BLaER1 (cell line): ENCODE results near the gene ATF7.
"Not testable (repeated sequence)": the region's sequence is repeated elsewhere in the genome, so short reads cannot be mapped to it uniquely, and the experiment has no call there.

Experiments
- H3K27ac ChIP-seq: shearing (Covaris generic); formaldehyde crosslinking; 2 replicates; pipeline ENCODE4 v1.8.1; 2022
- H3K27me3 ChIP-seq: shearing (Covaris generic); formaldehyde crosslinking; 2 replicates; pipeline ENCODE4 v1.8.1; 2022
- H3K36me3 ChIP-seq: shearing (Covaris generic); formaldehyde crosslinking; 2 replicates; pipeline ENCODE4 v1.8.1; 2022
- H3K4me1 ChIP-seq: shearing (Covaris generic); formaldehyde crosslinking; 2 replicates; pipeline ENCODE4 v1.8.1; 2022
- H3K4me2 ChIP-seq: shearing (Covaris generic); formaldehyde crosslinking; 2 replicates; pipeline ENCODE4 v1.8.1; 2022
- H3K4me3 ChIP-seq: shearing (Covaris generic); formaldehyde crosslinking; 2 replicates; pipeline ENCODE4 v1.8.1; 2022
- H3K9ac ChIP-seq: shearing (Covaris generic); formaldehyde crosslinking; 2 replicates; pipeline ENCODE4 v1.8.1; 2022
- H3K9me3 ChIP-seq: shearing (Covaris generic); formaldehyde crosslinking; 2 replicates; pipeline ENCODE4 v1.8.1; 2022
- H4K20me1 ChIP-seq: shearing (Covaris generic); formaldehyde crosslinking; 2 replicates; pipeline ENCODE4 v1.8.1; 2022
- Cebpa-rat ChIP-seq: shearing (Covaris generic); IDR thresholded peaks from 2 replicates; pipeline ENCODE4 v1.8.1; 2022

The ATF7 gene

GRCh38 chr12:53659011-53659551, 32.9 kb upstream of the ATF7 start:
- H3K4me1 ChIP-seq: peaks cover 18% of the 10 kb centered on the region
- no peaks in the 10 kb centered on the region for H3K27me3 ChIP-seq
- 0 out of 2 replicates have a peak overlapping the region, but pooled peaks have one; percentile 3 for H3K27ac ChIP-seq
- no peak overlapping the region for H3K9ac ChIP-seq
- no peak overlapping the region for H3K4me3 ChIP-seq
- H3K36me3 ChIP-seq: peaks cover 32% of the 10 kb centered on the region
- H3K9me3 ChIP-seq: no peaks in the 10 kb centered on the region
- no peak for TF ChIP-seq Cebpa-rat
- no peaks in the 10 kb centered on the region for H4K20me1 ChIP-seq
- peak overlapping the region; percentile 45 for H3K4me2 ChIP-seq

DNA sequence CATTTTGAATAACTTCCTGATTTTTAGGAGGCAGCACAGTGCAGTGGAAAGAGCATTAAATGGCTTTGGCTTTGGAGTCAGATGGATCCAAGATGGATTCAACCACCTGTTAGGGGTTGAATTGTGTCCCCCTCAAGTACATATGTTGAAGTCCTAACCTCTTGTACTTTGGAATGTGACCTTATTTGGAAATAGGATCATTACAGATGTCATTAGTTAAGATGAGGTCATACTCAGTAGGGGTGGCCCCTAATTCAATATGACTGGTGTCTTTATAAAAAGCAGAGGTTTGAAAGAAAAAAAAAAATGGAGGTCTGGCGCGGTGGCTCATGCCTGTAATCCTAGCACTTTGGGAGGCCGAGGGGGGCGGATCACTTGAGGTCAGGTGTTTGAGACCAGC, 30.9 kb upstream of the ATF7 start:
- Histone ChIP-seq H3K36me3 (peaks cover 12% of the 10 kb centered on the region; the same call in 1 of the 2 replicates), H3K9me3 (no peaks in the 10 kb centered on the region), H3K4me2 (no peak overlapping the region), H3K27me3 (no peaks in the 10 kb centered on the region), H3K27ac (no peak overlapping the region), H3K9ac (no peak overlapping the region), H3K4me1 (peaks cover 18% of the 10 kb centered on the region), H3K4me3 (no peak overlapping the region), H4K20me1 (no peaks in the 10 kb centered on the region)
- TF ChIP-seq Cebpa-rat: no peak

DNA sequence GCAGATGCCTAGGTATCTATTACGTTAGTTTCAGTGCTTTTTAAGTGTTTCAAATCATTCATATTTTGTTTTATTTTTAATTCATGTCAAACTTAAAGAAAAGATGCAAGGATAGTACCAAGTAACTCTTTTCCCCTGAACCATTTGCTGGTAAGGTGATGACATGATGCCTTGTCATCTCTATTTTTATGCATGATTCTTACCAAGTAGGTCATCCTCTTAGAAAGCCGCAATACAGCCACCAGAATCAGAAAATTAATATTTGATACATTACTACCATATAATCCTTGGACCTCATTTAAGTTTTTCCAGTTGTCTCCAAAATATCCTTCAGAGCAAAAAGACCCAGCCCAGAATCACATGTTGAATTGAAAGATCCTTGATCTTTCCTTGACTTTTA, 27.4 kb upstream of the ATF7 start:
- H4K20me1 ChIP-seq: no peaks in the 10 kb centered on the region
- no peak overlapping the region for H3K4me2 ChIP-seq
- no peak for TF ChIP-seq Cebpa-rat
- no peaks in the 10 kb centered on the region for H3K9me3 ChIP-seq
- H3K27me3 ChIP-seq: no peaks in the 10 kb centered on the region
- H3K9ac ChIP-seq: no peak overlapping the region
- H3K36me3 ChIP-seq: no peaks in the 10 kb centered on the region
- no peak overlapping the region for H3K27ac ChIP-seq
- no peaks in the 10 kb centered on the region for H3K4me1 ChIP-seq
- H3K4me3 ChIP-seq: no peak overlapping the region

- Histone ChIP-seq H3K27me3 (no peaks in the 10 kb centered on the region), H3K36me3 (no peaks in the 10 kb centered on the region), H3K9me3 (no peaks in the 10 kb centered on the region), H3K27ac (no peak overlapping the region), H3K4me2 (no peak overlapping the region), H3K4me3 (no peak overlapping the region), H3K4me1 (no peaks in the 10 kb centered on the region), H3K9ac (no peak overlapping the region), H4K20me1 (no peaks in the 10 kb centered on the region)
- TF ChIP-seq Cebpa-rat: no peak
Observed at GRCh38 chr12:53652366-53652765, 26.2 kb upstream of the ATF7 start.

DNA sequence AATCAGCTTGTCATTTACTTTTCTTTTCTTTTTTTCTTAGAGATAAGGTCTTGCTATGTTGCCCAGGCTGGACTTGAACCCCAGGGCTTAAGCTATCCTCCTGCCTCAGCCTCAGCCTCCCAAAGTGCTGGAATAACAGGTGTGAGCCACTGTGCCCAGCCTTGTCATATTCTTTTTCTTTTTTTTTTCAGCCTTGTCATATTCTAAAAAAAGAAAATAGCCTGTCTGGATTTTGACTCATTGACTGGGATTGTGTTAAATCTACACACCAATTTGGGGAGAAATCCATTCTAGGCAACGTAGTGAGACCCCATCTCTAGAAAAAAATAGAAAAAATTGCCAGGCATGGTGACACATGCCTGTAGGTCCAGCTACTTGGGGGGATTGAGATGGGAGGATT, 25.6 kb upstream of the ATF7 start:
- no peaks in the 10 kb centered on the region for H4K20me1 ChIP-seq
- H3K4me2 ChIP-seq: no peak overlapping the region
- no peak overlapping the region for H3K9ac ChIP-seq
- H3K4me1 ChIP-seq: no peaks in the 10 kb centered on the region
- H3K4me3 ChIP-seq: no peak overlapping the region
- TF ChIP-seq Cebpa-rat: no peak
- no peaks in the 10 kb centered on the region for H3K27me3 ChIP-seq
- no peaks in the 10 kb centered on the region for H3K36me3 ChIP-seq
- no peak overlapping the region for H3K27ac ChIP-seq
- H3K9me3 ChIP-seq: no peaks in the 10 kb centered on the region

DNA sequence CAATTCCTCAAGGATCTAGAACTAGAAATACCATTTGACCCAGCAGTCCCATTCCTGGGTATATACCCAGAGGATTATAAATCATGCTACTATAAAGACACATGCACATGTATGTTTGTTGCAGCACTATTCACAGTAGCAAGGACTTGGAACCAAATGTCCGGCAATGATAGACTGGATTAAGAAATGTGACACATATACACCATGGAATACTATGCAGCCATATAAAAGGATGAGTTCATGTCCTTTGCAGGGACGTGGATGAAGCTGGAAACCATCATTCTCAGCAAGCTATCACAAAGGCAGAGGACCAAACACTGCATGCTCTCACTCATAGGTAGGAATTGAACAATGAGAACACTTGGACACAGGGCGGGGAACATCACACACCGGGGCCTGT, 20.1 kb upstream of the ATF7 start:
- H3K4me1 ChIP-seq, H3K9ac ChIP-seq, H3K27ac ChIP-seq, H4K20me1 ChIP-seq, H3K9me3 ChIP-seq, H3K4me3 ChIP-seq, H3K36me3 ChIP-seq, H3K27me3 ChIP-seq, H3K4me2 ChIP-seq: not testable (repeated sequence)

DNA sequence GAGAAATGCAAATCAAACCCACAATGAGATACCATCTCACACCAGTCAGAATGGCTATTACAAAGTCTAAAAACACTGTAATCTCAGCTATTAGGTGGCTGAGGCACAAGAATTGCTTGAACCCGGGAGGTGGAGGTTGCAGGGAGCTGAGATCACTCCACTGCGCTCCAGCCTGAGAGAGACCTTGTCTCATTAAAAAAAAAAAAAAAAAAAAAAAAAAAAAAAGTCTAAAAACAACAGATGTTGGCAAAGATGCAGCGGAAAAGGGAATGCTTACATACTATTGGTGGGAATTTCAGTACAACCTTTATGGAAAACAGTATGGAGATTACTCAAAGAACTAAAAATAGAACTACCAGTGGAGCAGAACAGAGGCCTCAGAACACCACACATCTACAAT, 19.0 kb upstream of the ATF7 start:
- no peaks in the 10 kb centered on the region for H3K9me3 ChIP-seq
- H4K20me1 ChIP-seq: no peaks in the 10 kb centered on the region
- H3K4me1 ChIP-seq: no peaks in the 10 kb centered on the region
- no peaks in the 10 kb centered on the region for H3K27me3 ChIP-seq
- no peak overlapping the region for H3K27ac ChIP-seq
- no peak overlapping the region for H3K9ac ChIP-seq
- H3K36me3 ChIP-seq: no peaks in the 10 kb centered on the region
- H3K4me2 ChIP-seq: no peak overlapping the region
- no peak overlapping the region for H3K4me3 ChIP-seq
- no peak for TF ChIP-seq Cebpa-rat

- Histone ChIP-seq H3K4me2 (no peak overlapping the region), H3K36me3 (no peaks in the 10 kb centered on the region), H3K9ac (no peak overlapping the region), H3K4me1 (no peaks in the 10 kb centered on the region), H3K27me3 (no peaks in the 10 kb centered on the region), H3K27ac (no peak overlapping the region), H4K20me1 (no peaks in the 10 kb centered on the region), H3K9me3 (no peaks in the 10 kb centered on the region), H3K4me3 (no peak overlapping the region)
- no peak for TF ChIP-seq Cebpa-rat
Observed at GRCh38 chr12:53644133-53644532, 18.0 kb upstream of the ATF7 start.

GRCh38 chr12:53643232-53643979, 17.2 kb upstream of the ATF7 start:
- no peak overlapping the region for H3K4me2 ChIP-seq
- H3K36me3 ChIP-seq: no peaks in the 10 kb centered on the region
- no peaks in the 10 kb centered on the region for H4K20me1 ChIP-seq
- no peak overlapping the region for H3K4me3 ChIP-seq
- H3K9me3 ChIP-seq: no peaks in the 10 kb centered on the region
- no peaks in the 10 kb centered on the region for H3K27me3 ChIP-seq
- H3K4me1 ChIP-seq: no peaks in the 10 kb centered on the region
- H3K9ac ChIP-seq: no peak overlapping the region
- H3K27ac ChIP-seq: no peak overlapping the region
- no peak for TF ChIP-seq Cebpa-rat

DNA sequence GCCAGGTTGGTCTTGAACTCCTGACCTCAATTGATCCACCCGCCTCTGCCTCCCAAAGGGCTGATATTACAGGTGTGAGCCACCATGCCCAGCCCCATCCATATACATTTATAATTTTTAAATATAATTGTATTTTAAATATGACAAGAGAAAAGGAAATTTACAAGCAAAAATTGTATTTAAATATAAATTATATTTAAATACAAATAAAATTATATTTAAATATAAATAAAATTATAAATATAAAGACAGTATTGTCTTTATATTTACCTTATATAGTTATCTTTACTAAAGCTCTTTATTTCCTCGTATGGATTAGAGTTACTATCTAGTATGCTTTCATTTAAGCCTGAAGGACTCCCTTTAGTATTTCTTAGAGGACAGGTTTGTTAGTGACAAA, 11.9 kb upstream of the ATF7 start:
- Histone ChIP-seq H3K9me3 (peaks cover 15% of the 10 kb centered on the region), H3K4me3 (no peak overlapping the region), H3K4me2 (no peak overlapping the region), H3K27me3 (no peaks in the 10 kb centered on the region), H3K9ac (no peak overlapping the region), H3K4me1 (no peaks in the 10 kb centered on the region), H3K27ac (no peak overlapping the region), H3K36me3 (no peaks in the 10 kb centered on the region), H4K20me1 (no peaks in the 10 kb centered on the region)
- no peak for TF ChIP-seq Cebpa-rat

DNA sequence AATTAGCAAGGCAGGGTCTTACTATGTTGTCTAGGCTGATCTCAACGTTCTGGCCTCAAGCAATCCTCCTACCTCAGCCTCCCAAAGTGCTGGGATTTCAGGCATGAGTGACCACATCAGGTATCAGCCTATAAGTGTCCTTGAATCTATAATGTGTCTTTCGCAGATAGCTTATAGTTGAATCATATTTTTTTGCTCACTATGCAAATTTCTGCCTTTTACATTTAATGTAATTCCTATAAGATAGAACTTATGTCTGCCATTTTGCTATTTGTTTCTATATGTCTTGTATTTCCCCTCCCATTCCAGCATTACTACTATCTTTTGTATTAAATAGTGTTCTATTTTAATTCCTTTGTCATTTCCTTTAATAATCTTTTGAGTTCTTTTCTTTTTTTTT, 10.5 kb upstream of the ATF7 start:
- peaks cover 21% of the 10 kb centered on the region for H3K9me3 ChIP-seq
- TF ChIP-seq Cebpa-rat: no peak
- no peaks in the 10 kb centered on the region for H4K20me1 ChIP-seq
- H3K4me3 ChIP-seq: no peak overlapping the region
- H3K4me1 ChIP-seq: no peaks in the 10 kb centered on the region
- no peaks in the 10 kb centered on the region for H3K36me3 ChIP-seq
- H3K4me2 ChIP-seq: no peak overlapping the region
- no peak overlapping the region for H3K9ac ChIP-seq
- H3K27ac ChIP-seq: no peak overlapping the region
- no peaks in the 10 kb centered on the region for H3K27me3 ChIP-seq

GRCh38 chr12:53635708-53636107, 9.5 kb upstream of the ATF7 start:
- not testable (repeated sequence) for H3K4me2 ChIP-seq, H3K9ac ChIP-seq, H3K27ac ChIP-seq, H4K20me1 ChIP-seq, H3K4me1 ChIP-seq, H3K36me3 ChIP-seq, H3K4me3 ChIP-seq, H3K27me3 ChIP-seq
- H3K9me3 ChIP-seq: peaks cover 26% of the 10 kb centered on the region
